Measurements from ENCODE around the gene RPL13. TPM values are rescaled to one million over a fixed set of nuclear protein-coding genes. Genes with fewer than 3 reads are reported as not detected.

RPL13 gene
- total and polyA plus RNA-seq, 10 of the 15 experiments (the other 5 are each of a cell fraction or from before 2014, with no cell fraction given): 386 to 9,428 (median 2,486) TPM

DNA sequence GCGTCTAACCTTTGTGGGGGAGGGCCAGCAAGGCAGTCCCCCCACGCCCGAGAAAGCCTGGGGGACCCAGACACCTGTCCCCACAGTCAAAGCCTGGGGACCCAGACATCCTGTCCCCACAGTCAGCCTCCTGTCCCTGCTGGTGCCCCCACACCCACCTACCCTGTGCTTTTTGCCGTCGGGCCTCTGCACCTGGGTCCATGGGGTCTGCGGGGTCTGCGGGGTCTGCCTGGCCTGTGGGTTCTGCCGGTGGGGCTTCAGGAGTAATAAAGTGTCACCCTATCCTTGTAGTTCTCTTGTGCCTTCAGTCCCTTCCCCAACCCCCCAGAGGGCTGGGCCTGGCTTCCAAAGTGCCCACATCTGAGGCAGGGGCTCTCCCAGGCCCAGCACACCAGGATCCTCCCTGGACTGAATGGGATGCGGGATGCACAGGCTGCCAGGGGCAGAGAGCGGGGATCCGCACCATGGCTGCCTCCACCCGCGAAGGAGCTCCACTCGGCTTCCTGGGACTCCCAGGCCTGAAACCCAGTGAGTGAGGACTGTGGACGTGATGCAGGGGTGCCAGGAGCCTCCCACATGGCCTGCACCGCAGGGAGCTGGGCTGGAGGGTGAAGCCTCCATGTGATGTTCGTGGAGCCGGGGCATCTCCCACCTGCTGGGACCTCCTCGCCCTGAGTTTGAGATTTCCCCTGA is 36.6 kb downstream of the RPL13 start:
- FAIRE-seq: no peak
- no peak for DNase-seq (ENCODE audit: low read depth, low spot score)
- ChIA-PET RAD21 (ENCODE audit: unreplicated experiment) (no interaction called here), POLR2A (no interaction called here), CTCF (no interaction called here), SMC1A (ENCODE audit: uncharacterized antibody, unreplicated experiment) (no interaction called here)
- Histone ChIP-seq H4K20me1 (ENCODE audit: control insufficient read depth, insufficient read depth) (no peaks in the 10 kb centered on the region), H3K9me3 (replicated peaks; ENCODE audit: control insufficient read depth, insufficient read depth, low read length) (no peaks in the 10 kb centered on the region), H3K27me3 (replicated peaks in 1 of 2; ENCODE audit: control insufficient read depth in 2 of 2, insufficient read depth in 2 of 2, low read length in 1 of 2) (no peaks in the 10 kb centered on the region), H3K27ac (ENCODE audit: control insufficient read depth, insufficient read depth) (no peak overlapping the region), H2AFZ (ENCODE audit: control insufficient read depth, low read depth, low read length) (no peak overlapping the region), H3K36me3 (ENCODE audit: control insufficient read depth in 2 of 2, insufficient read depth in 2 of 2, low read length in 1 of 2) (no peaks in the 10 kb centered on the region; a peak in 1 of 4 replicates), H3K4me1 (ENCODE audit: control insufficient read depth, insufficient read depth, low read length) (no peaks in the 10 kb centered on the region), H3K4me2 (ENCODE audit: control insufficient read depth, insufficient read depth) (no peak overlapping the region), H3K4me3 (no peak overlapping the region), H3K79me2 (ENCODE audit: control insufficient read depth, insufficient read depth, low read length) (no peaks in the 10 kb centered on the region), H3K9ac (ENCODE audit: control insufficient read depth, insufficient read depth, low read length) (no peak overlapping the region)
- no peak for TF ChIP-seq RAD51 (IDR thresholded peaks at IDR 0.05)
- no peak for TF ChIP-seq PAX8 (IDR thresholded peaks at IDR 0.05)
- no peak for TF ChIP-seq ZNF207 (IDR thresholded peaks at IDR 0.05; ENCODE audit: borderline replicate concordance)
- no peak for TF ChIP-seq FOXM1 (IDR thresholded peaks at IDR 0.05; ENCODE audit: low read depth, low read length)
- no peak for TF ChIP-seq ZNF384 (IDR thresholded peaks at IDR 0.05; ENCODE audit: borderline replicate concordance, low read depth, low read length)
- no peak for TF ChIP-seq JUND (IDR thresholded peaks at IDR 0.05; ENCODE audit: low read depth, low read length)
- TF ChIP-seq, protein P1, sequence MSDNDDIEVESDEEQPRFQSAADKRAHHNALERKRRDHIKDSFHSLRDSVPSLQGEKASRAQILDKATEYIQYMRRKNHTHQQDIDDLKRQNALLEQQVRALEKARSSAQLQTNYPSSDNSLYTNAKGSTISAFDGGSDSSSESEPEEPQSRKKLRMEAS (IDR thresholded peaks at IDR 0.05; ENCODE audit: low read depth, low read length): no peak
- no peak for TF ChIP-seq ATF7 (IDR thresholded peaks at IDR 0.05; ENCODE audit: low read depth)
- TF ChIP-seq, protein P2, sequence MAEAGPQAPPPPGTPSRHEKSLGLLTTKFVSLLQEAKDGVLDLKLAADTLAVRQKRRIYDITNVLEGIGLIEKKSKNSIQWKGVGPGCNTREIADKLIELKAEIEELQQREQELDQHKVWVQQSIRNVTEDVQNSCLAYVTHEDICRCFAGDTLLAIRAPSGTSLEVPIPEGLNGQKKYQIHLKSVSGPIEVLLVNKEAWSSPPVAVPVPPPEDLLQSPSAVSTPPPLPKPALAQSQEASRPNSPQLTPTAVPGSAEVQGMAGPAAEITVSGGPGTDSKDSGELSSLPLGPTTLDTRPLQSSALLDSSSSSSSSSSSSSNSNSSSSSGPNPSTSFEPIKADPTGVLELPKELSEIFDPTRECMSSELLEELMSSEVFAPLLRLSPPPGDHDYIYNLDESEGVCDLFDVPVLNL (IDR thresholded peaks at IDR 0.05; ENCODE audit: low read depth, low read length): no peak
- no peak for TF ChIP-seq CBFB (IDR thresholded peaks at IDR 0.05; ENCODE audit: low read depth)
- WGBS (ENCODE audit: insufficient coverage, insufficient replicate concordance, low lambda C conversion rate, missing lambda C conversion rate): 61% methylated on average over 19 of the region's 19 CpGs
- intact Hi-C loops (cut with micrococcal nuclease; ENCODE audit: unreplicated experiment): no loop called here
- in situ Hi-C loops (cut with MboI): no loop called here
- no peak for ATAC-seq
- no TSS peak for BruUV-seq (replicated peaks)
